H7 (cell line): ENCODE data around the gene UCP3. TPM values are rescaled to one million over a fixed set of nuclear protein-coding genes. Genes with fewer than 3 reads are reported as not detected.
A peak's percentile ranks its signal among the peaks of the same experiment; 100 is the strongest.

Experiments
- DNase-seq: peaks from one replicate; pipeline ENCODE4 v3.0.0; 2012
- H3K27me3 ChIP-seq: 2 replicates; pipeline ENCODE4 v1.6.0; 2011; ENCODE audit warnings: mild to moderate bottlenecking, low read length; ENCODE audit not compliant: control insufficient read depth, insufficient read depth
- H3K36me3 ChIP-seq: replicated peaks from 2 replicates; pipeline ENCODE4 v1.5.1; 2011; ENCODE audit warnings: low read length; ENCODE audit not compliant: control insufficient read depth, insufficient read depth
- H3K4me3 ChIP-seq: 2 replicates; pipeline ENCODE4 v1.5.1; 2011; ENCODE audit warnings: low read depth, mild to moderate bottlenecking, control low read depth, low read length, moderate library complexity; ENCODE audit not compliant: insufficient read depth
- total RNA-seq: library from RNA; depleted of rRNA; stranded (reverse); fragments of >200 nt; shearing (Covaris generic); gene quantifications from 2 replicates; pipeline ENCODE4 v1.2.3, GENCODE V29; 2014

Gene UCP3
- total RNA-seq, 1 experiment from 2014 or later = 0.10 TPM

DNA sequence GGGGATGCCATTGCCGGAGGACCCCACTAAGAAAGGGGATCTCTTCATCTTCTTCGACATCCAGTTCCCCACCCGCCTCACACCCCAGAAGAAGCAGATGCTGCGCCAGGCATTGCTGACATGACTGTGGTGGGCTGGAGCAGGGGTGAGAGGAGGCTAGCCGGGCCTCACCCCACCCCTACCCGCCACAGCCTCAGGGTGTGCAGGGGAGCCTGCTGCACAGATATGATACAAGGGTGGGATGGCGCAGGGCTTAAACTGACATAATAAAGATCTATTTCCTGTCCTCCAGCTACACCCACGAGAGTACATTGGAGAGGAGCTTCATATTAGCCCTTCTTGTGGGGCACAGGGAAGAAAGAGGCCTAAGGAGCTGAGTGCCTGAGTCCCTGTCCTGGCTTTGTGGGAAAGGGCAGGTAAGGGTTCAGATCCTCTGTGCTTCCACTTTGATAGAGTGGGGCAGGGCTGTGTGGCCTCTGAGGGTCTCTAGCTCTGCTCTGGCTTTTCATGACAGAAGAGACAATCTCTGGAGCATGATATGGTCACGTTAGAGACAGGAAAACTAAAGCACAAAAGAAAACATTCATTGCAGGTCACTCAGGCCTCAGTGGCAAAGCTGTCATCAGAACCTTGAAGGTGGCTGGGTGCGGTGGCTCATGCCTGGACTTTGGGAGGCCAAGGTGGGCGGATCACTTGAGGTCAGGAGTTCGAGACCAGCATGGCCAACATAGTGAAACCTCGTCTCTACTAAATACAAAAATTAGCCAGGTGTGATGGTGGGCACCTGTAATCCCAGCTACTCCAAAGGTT lies 38.7 kb downstream of the UCP3 start:
- no peak overlapping the region for H3K4me3 ChIP-seq
- H3K27me3 ChIP-seq = no peaks in the 10 kb centered on the region
- DNase-seq = peak; percentile 22
- H3K36me3 ChIP-seq = peaks cover 5% of the 10 kb centered on the region

DNA sequence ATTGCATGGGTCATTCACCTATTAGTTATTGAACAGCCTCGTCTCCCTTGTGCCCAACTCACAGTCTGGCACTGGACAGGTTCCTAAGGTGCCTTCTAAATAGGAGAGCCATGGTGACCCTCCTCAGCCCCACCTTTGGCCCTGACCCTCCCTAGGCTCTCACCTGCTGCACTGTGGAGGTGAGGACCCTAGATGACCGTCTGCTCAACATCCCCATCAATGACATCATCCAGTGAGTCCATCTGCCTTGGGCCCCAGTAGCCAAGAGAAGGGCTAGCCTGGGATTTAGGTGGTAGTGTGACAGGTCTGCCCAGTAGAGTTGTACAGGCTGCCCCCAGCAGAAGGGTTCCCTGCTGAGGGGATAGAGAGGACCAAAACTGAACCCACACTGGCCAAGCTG lies 39.8 kb downstream of the UCP3 start:
- DNase-seq = no peak
- no peaks in the 10 kb centered on the region for H3K27me3 ChIP-seq
- no peak overlapping the region for H3K4me3 ChIP-seq
- no peaks in the 10 kb centered on the region for H3K36me3 ChIP-seq

DNA sequence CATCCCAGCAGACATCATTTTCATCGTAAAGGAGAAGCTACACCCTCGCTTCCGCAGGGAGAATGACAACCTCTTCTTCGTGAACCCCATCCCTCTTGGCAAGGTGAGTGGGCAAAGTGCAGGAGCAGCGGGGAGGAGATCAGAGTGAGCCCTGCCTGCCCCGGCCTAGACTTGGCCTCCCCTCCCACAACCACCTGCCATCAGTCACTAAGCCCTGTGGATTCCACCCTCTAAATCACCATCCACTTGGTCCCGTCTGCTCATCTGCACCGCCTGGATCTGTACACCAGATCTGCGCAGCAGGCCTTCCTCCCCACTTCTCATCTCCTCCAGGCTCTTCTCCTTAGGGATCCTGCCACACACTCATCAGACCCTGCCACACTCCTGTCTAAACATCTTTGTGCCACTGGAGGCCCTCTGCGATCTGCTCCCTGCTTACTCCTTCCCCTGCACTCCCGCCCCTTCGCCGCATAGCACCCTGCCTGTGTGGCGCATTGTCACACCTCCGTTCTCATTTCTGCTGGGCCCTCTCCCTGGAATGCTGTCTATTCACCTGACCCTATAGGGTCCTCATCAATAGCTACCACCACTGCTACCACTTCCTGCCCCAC lies 40.4 kb downstream of the UCP3 start:
- Histone ChIP-seq H3K4me3 (no peak overlapping the region), H3K36me3 (no peaks in the 10 kb centered on the region), H3K27me3 (no peaks in the 10 kb centered on the region)
- peak; percentile 27 for DNase-seq

DNA sequence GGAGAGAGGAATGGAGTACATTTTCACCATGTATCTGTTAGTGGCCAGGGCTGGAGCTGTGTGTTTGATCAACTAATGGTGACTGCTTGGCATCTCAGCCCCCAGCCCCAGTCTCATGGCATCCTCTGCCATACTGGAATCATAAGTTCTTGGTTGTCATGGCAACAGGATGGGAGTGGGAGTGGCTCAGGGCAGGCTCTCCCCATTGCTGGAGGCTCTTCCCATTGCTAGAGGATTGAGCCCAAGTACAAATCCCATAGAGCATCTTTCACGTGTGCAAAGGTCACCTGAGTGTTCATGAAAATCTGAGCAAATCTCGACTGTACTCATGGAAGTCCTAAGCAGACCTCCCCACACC lies 43.1 kb downstream of the UCP3 start:
- peak; percentile 37 for DNase-seq
- no peaks in the 10 kb centered on the region for H3K27me3 ChIP-seq
- no peaks in the 10 kb centered on the region for H3K36me3 ChIP-seq
- H3K4me3 ChIP-seq = no peak overlapping the region

DNA sequence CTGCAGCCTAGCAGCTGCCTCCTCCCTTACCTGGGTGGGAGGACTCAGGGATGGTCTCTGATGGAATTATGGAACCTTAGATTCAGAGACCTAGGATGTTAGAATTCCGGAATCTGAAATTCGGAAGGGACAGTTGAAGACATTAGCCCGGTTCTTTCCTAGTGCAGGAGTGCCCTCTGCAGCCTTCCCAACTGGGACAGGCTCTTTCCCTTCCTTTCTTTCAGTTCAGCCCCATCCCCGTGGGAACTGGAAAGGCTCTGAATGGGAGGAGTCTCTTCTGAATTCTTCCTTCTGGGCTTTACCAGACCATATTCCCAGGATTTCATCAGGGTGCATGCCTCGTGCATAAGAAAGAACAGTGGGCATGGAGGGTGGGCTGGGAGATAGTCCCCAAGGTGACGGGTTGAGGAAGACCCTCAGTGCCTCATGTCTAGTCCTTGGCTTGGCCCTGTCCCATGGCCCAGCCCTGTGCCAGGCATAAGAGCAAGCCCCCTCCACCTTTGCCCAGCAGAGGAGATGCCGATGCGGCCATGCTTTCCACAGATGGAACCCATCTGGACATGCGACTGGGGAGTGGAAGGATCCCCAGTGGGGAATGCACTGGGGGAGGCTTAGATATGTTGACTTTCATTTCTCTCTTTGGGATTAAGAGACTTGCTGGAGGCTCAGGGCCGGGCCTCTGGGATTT lies 43.7 kb downstream of the UCP3 start:
- H3K27me3 ChIP-seq = no peaks in the 10 kb centered on the region
- no peak overlapping the region for H3K4me3 ChIP-seq
- no peaks in the 10 kb centered on the region for H3K36me3 ChIP-seq
- DNase-seq = peak; percentile 36

DNA sequence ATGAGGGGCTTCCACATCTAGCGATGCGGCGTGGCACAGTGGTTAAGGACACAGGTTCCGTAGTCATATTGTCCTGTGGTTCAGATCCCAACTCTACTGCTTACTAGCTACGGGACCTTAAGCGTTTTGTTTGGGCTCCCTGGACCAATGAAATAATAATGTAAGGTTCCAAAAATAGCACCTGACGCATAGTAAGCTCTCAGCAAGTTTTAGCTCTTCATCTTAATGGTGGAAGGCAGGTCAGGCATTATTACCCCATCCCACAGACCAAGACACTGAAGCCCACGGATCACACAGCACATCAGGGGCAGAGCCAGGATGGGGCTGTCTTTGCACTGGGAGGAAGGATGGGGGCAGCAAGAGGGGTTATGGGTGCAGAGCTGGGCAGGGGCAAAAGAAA lies 45.0 kb downstream of the UCP3 start:
- Histone ChIP-seq H3K4me3 (no peak overlapping the region), H3K36me3 (no peaks in the 10 kb centered on the region), H3K27me3 (no peaks in the 10 kb centered on the region)
- peak; percentile 16 for DNase-seq

DNA sequence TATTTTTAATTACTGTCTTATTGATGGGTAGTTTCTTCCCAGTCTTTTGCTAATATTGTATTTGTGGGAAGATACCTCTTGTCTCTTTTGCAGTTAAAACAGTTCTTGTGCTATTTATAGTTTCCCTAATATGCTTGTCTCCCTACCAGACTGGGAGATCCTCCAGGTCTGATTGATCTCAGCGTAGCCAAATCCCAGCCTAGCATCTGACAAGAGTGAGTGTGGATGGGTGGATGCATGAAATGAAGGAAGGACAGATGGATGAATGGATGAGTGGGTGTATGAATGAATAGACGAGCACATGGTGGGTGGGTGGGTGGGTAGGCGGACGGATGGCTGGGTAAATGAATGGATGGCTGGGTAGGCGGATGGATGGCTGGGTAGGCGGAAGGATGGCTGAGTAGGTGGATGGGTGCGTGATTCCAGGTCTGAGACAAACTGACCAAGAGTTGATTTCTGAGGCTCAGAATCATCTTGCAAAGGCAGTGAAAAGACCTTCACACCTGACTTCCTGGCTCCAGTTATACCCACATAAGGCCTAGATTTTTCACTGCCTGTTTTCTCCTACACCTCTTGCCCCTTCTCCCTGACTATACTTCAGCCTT lies 46.7 kb downstream of the UCP3 start:
- H3K27me3 ChIP-seq = peaks cover 2% of the 10 kb centered on the region; the same call in 1 of the 2 replicates
- H3K4me3 ChIP-seq = no peak overlapping the region
- DNase-seq = no peak
- H3K36me3 ChIP-seq = no peaks in the 10 kb centered on the region

DNA sequence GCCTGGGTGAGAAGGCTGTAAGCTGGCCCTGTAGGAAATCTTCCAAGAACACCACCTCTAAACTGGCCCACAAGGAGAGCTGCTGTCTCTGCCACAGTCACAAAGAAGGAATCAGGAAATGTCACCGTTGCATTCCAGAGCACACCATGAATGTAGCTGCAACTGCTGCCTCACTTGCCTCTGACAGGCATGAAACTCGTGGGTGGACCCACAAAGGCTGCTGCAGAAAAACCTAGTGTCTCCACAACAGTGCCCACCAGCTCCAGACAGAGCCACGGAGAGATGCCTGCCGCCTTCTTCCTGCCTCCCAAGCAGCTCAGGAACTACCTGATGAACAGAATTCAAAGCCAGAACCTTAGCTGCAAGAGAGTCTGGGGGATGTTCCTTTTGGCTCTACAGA lies 47.6 kb downstream of the UCP3 start:
- H3K4me3 ChIP-seq = no peak overlapping the region
- H3K27me3 ChIP-seq = peaks cover 2% of the 10 kb centered on the region; the same call in 1 of the 2 replicates
- peak; percentile 11 for DNase-seq
- H3K36me3 ChIP-seq = no peaks in the 10 kb centered on the region

DNA sequence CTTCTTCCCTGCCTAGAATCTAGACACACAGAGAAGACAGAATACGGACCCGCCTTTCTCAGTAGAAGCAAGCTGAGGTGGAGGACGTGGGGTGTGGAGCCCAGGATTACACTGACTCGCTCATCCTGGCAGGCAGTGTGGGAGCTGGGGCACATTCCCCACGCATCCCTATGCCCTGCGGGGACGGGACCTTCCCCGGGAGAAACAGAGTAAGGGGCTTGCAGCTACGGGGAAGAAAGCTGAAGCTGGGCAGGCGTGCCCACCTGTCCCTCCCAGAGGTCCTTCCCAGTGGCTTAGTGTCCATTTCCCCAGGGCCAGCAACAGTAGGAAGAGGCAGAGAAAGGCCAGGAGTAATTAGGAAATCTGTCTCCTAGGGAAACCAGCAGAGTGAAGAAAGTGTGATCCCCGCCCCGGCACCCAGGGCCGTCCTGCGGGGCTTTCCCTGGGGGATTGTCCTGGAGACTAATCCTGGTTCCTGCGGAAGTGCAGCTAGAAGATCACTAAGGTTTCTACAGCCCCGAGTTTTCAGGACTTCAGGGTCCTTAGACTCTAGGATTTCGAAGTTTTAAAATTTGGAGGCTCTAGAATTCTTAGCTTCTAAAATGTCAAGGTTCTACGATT lies 50.3 kb downstream of the UCP3 start:
- Histone ChIP-seq H3K36me3 (no peaks in the 10 kb centered on the region), H3K27me3 (peaks cover 2% of the 10 kb centered on the region; the same call in 1 of the 2 replicates)
- peak; percentile 40 for DNase-seq

DNA sequence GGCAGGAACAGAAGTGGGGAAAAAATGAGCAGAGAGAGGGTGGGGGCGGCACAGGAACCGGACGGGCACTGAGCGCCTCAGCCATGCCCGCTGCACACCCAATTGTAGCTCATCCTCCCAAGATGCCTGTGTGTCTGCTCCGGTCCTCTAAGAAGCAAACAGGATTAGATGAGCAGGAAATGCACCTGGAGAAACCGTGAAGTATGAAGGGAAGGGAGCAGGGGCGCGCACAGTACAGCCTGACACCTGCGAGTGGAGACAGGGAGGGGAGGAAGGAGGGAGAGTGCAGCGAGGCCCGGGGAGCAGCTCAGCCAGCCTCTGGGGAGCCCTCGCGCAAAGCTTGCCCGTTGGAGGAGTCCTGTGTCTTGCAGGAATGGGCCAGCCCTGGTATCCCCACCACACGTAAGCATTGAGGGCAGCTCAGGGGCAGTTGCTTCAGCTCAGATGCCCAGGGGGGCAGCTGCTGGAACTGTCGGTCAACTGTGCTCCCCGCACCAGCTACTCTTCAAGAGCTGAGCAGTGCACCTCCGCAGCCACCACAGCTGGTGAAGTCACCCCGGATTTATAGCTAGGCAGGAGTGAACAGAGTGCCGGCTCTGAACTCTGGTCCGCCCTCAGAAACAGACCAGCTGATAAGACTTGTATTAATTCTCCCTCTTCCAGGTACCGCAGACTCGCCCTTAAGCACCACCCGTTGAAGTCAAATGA lies 51.1 kb downstream of the UCP3 start:
- Histone ChIP-seq H3K27me3 (peaks cover 2% of the 10 kb centered on the region; the same call in 1 of the 2 replicates), H3K4me3 (peak overlapping the region; percentile 13; the same call in 1 of the 2 replicates), H3K36me3 (no peaks in the 10 kb centered on the region)
- DNase-seq = peak; percentile 52

More for the DNA sequence above, 50.3 kb downstream of the UCP3 start:
- no peak overlapping the region for H3K4me3 ChIP-seq

DNA sequence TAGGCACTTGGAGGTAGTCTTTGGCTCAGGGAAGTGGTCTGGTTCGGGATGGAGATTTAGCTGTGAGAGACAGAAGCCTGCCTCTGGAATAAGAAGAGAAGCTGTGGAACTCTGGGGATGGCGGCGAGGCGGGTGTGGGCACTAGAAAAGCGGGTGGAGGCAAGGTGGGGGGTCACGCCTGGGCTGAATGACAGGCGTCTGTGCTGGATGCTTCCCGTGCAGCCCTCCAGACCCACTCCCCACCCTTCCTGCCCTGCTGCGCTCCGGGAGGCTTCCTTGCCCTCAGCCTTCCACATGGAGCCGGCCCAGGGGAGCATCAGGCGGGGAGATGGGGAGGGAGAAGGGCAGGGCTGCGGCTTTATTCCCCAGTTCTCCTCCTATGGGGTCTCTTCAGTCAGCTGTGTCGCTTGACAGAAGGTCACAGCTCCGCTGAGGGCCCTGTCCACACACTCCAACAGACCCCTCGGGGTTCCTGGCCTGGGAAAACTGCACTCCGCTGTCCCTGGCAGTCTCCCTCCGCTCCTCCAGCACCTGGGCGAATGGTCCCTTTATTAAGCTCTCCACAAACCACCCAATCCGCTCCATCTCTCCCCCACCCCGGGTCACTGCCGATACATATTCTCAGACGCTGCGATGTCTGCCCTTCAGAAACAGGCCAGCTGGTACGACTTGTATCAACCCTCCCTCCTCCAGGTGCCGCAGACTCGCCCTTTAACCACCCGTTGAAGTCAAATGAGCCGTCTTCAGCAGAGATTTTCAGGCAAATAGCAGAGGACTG lies 51.8 kb downstream of the UCP3 start:
- no peaks in the 10 kb centered on the region for H3K36me3 ChIP-seq
- H3K27me3 ChIP-seq = peaks cover 2% of the 10 kb centered on the region; the same call in 1 of the 2 replicates
- peak overlapping the region; percentile 13; the same call in 1 of the 2 replicates for H3K4me3 ChIP-seq
- DNase-seq = peak; percentile 57

DNA sequence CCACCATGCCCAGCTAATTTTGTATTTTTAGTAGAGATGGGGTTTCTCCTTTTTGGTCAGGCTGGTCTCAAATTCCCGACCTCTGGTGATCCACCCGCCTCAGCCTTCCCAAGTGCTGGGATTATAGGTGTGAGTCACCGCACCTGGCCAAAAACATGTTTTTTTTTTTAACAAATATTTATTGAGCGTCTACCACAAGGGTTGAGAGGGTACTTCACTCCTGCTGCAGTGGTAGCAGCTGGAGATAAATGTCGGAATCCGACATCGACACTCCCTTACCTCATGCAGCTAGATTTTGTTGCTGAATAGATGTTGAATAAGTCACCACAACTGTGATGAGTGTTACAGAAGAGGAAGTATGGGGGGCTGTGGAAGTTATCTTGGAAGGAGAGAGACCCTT lies 57.1 kb downstream of the UCP3 start:
- Histone ChIP-seq H3K4me3 (no peak overlapping the region), H3K36me3 (no peaks in the 10 kb centered on the region), H3K27me3 (no peaks in the 10 kb centered on the region; the same call in 1 of the 2 replicates)
- DNase-seq = no peak
